Glutamatergic neuron (in vitro differentiated cells): Measurements from ENCODE around the gene BAG2. TPM values are rescaled to one million over a fixed set of nuclear protein-coding genes. Genes with fewer than 3 reads are reported as not detected.

Experiments used
- DNase-seq: peaks from one replicate; pipeline ENCODE4 v3.0.0; 2022
- H3K27ac Mint-ChIP-seq: one replicate; pipeline ENCODE4 v1.8.0; 2020; ENCODE audit warnings: mild to moderate bottlenecking, mixed read lengths, inconsistent platforms; ENCODE audit not compliant: unreplicated experiment
- H3K27me3 Mint-ChIP-seq: one replicate; pipeline ENCODE4 v1.8.0; 2020; ENCODE audit warnings: mild to moderate bottlenecking, moderate library complexity, mixed read lengths, inconsistent platforms; ENCODE audit not compliant: unreplicated experiment
- H3K36me3 Mint-ChIP-seq: one replicate; pipeline ENCODE4 v1.8.0; 2020; ENCODE audit warnings: mild to moderate bottlenecking, mixed read lengths, inconsistent platforms; ENCODE audit not compliant: unreplicated experiment
- H3K4me1 Mint-ChIP-seq: one replicate; pipeline ENCODE4 v1.8.0; 2020; ENCODE audit warnings: mild to moderate bottlenecking, low read depth, mixed read lengths, inconsistent platforms; ENCODE audit not compliant: unreplicated experiment
- H3K4me3 Mint-ChIP-seq: one replicate; pipeline ENCODE4 v1.8.0; 2020; ENCODE audit warnings: mild to moderate bottlenecking, mixed read lengths, inconsistent platforms; ENCODE audit not compliant: unreplicated experiment
- H3K9me3 Mint-ChIP-seq: one replicate; pipeline ENCODE4 v1.8.0; 2020; ENCODE audit warnings: mild to moderate bottlenecking, moderate library complexity, mixed read lengths, inconsistent platforms; ENCODE audit not compliant: unreplicated experiment
- CTCF ChIP-seq: fragments of 200-600 bp; sonication (generic); IDR thresholded peaks from one replicate; pipeline ENCODE4 v1.5.0; 2021; ENCODE audit not compliant: partially characterized antibody, unreplicated experiment
- total RNA-seq: library from RNA; stranded (reverse); fragmentation: NEBNext Ultra II Directional; extraction: Animal tissue kit (Norgen Biotek cat#: 25700); gene quantifications from one replicate; pipeline ENCODE4 v1.2.1, GENCODE V29; 2021; ENCODE audit not compliant: unreplicated experiment

Gene BAG2
- total RNA-seq, 1 donor from 2014 or later, result 1.2 TPM

DNA sequence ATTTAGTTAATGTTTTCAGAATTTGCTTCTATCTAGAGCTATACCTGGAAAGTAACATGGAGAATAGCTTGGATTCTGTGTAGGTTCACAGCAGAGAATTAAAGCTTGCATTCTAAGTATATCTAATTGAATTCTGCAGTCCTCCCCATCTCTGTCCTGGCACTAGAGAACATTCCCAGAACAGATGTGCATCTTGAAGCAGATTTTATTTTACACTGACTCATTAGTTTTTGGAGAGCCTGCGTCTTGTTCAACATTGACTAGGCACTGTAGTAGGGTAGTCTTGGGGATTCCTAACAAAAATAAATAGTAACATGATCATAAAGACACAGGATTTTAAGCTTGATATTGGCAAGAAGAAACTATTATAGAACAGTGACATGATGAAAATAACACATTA is 36.2 kb upstream of the BAG2 start:
- peaks cover 2% of the 10 kb centered on the region for H3K4me1 Mint-ChIP-seq
- no peak overlapping the region for H3K27ac Mint-ChIP-seq
- no peaks in the 10 kb centered on the region for H3K36me3 Mint-ChIP-seq
- no peak for DNase-seq
- no peak for TF ChIP-seq CTCF
- H3K4me3 Mint-ChIP-seq, result no peak overlapping the region
- peaks cover 2% of the 10 kb centered on the region for H3K9me3 Mint-ChIP-seq
- no peaks in the 10 kb centered on the region for H3K27me3 Mint-ChIP-seq

DNA sequence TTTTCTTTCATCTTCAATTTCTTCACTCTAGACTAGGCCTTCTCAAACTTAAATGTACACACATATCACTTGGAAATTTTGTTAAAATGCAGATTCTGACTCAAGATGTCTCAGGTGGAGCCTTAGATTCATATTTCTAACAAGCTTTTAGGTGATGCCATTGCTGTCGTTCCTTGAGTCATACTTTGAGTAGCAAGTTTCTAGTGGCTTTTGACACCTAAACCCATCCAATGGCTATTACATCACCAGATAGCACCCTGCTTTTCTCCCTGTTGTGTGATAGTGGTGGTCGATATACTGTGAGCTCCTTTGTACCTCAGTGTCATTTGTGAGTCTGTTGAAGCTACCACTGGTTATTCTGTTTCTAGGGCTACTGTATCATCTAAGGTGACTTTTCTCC is 34.8 kb upstream of the BAG2 start:
- TF ChIP-seq CTCF, result no peak
- Mint-ChIP-seq H3K27me3 (no peaks in the 10 kb centered on the region), H3K27ac (no peak overlapping the region), H3K4me1 (peaks cover 2% of the 10 kb centered on the region), H3K36me3 (no peaks in the 10 kb centered on the region), H3K9me3 (peaks cover 2% of the 10 kb centered on the region), H3K4me3 (no peak overlapping the region)
- no peak for DNase-seq

GRCh38 chr6:57138026-57138425 is 34.1 kb upstream of the BAG2 start:
- Mint-ChIP-seq H3K36me3 (no peaks in the 10 kb centered on the region), H3K4me1 (peaks cover 2% of the 10 kb centered on the region), H3K9me3 (peaks cover 2% of the 10 kb centered on the region), H3K27ac (no peak overlapping the region), H3K4me3 (no peak overlapping the region), H3K27me3 (no peaks in the 10 kb centered on the region)
- no peak for DNase-seq
- TF ChIP-seq CTCF, result no peak

DNA sequence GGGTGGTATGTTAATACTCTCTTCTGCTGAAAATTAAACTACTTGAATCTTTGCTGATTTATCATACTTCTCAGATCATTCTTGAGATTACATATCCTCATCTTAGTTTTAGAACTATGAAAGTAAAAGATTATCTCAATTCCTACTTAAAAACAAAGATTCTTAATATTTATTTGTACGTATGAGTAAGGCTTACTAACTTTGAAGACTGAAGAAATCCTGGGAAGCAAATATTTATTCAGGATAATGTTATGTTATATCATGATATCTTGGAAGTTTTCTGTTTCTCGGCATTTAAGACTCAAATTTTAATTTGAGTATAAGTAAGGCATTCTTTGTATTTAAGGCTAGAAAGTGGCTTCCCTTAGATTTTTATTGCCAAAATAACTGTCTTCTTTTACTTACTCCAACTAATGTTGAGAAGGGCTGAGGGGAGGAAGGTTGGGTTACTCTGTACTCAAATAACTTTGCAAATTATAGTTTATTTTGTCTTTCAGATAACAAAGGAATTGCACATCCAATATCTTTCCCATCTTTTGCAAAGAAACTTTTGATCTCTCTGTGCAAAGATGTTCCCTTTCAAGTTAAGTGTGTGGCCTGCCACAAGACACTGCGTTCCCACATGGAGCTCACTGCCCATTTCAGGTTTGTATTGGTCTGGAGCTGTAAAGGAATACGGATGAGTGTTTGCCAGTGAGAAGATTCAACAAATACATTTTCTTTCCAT is 30.5 kb upstream of the BAG2 start:
- H3K36me3 Mint-ChIP-seq, result no peaks in the 10 kb centered on the region
- DNase-seq, result no peak
- no peak for TF ChIP-seq CTCF
- H3K4me3 Mint-ChIP-seq, result no peak overlapping the region
- peaks cover 2% of the 10 kb centered on the region for H3K9me3 Mint-ChIP-seq
- H3K27me3 Mint-ChIP-seq, result no peaks in the 10 kb centered on the region
- H3K4me1 Mint-ChIP-seq, result no peaks in the 10 kb centered on the region
- no peak overlapping the region for H3K27ac Mint-ChIP-seq

GRCh38 chr6:57142178-57142525 is 30.0 kb upstream of the BAG2 start:
- Mint-ChIP-seq H3K36me3 (no peaks in the 10 kb centered on the region), H3K9me3 (peaks cover 2% of the 10 kb centered on the region), H3K27ac (no peak overlapping the region), H3K4me3 (no peak overlapping the region), H3K27me3 (no peaks in the 10 kb centered on the region), H3K4me1 (no peaks in the 10 kb centered on the region)
- TF ChIP-seq CTCF, result no peak
- DNase-seq, result no peak
